ENCODE results near the gene MEPCE. TPM values are rescaled to one million over a fixed set of nuclear protein-coding genes. Genes with fewer than 3 reads are reported as not detected.

Gene MEPCE
- total and polyA plus RNA-seq, 10 of the 15 experiments (the other 5 are each of a cell fraction or from before 2014, with no cell fraction given): 8.2 to 48.0 (median 22.1) TPM

DNA sequence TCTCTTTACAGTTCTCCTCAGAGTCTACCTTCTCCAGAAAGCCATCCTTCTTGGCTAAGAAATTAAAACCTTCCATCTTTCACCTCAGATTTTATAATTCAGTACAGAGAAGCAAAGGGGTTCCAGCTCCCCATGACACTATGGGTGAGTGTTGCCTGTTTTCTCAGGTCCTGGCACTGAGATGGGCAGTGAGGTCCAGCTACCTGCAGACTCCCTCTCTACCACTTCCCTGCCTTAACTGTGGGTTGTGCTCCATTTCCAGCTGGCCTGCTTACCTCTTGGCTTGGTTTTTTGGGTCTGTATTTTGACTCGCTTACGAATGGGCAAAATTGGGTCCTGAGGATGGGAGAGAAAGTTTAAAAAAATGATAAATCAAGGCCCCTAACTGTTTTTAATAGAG, 27.4 kb upstream of the MEPCE start (continued):
- TF ChIP-seq, protein P1, sequence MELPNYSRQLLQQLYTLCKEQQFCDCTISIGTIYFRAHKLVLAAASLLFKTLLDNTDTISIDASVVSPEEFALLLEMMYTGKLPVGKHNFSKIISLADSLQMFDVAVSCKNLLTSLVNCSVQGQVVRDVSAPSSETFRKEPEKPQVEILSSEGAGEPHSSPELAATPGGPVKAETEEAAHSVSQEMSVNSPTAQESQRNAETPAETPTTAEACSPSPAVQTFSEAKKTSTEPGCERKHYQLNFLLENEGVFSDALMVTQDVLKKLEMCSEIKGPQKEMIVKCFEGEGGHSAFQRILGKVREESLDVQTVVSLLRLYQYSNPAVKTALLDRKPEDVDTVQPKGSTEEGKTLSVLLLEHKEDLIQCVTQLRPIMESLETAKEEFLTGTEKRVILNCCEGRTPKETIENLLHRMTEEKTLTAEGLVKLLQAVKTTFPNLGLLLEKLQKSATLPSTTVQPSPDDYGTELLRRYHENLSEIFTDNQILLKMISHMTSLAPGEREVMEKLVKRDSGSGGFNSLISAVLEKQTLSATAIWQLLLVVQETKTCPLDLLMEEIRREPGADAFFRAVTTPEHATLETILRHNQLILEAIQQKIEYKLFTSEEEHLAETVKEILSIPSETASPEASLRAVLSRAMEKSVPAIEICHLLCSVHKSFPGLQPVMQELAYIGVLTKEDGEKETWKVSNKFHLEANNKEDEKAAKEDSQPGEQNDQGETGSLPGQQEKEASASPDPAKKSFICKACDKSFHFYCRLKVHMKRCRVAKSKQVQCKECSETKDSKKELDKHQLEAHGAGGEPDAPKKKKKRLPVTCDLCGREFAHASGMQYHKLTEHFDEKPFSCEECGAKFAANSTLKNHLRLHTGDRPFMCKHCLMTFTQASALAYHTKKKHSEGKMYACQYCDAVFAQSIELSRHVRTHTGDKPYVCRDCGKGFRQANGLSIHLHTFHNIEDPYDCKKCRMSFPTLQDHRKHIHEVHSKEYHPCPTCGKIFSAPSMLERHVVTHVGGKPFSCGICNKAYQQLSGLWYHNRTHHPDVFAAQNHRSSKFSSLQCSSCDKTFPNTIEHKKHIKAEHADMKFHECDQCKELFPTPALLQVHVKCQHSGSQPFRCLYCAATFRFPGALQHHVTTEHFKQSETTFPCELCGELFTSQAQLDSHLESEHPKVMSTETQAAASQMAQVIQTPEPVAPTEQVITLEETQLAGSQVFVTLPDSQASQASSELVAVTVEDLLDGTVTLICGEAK (IDR thresholded peaks at IDR 0.05; ENCODE audit: borderline replicate concordance): no peak
- TF ChIP-seq NBN (IDR thresholded peaks at IDR 0.05) (no peak), MEF2A (IDR thresholded peaks at IDR 0.05; ENCODE audit: insufficient read depth, low read depth, low read length) (no peak), SMAD1 (IDR thresholded peaks at IDR 0.05; ENCODE audit: low read depth, partially characterized antibody) (no peak), ZZZ3 (IDR thresholded peaks at IDR 0.05; ENCODE audit: control insufficient read depth, insufficient read length, low read depth) (no peak), POU2F2 (IDR thresholded peaks at IDR 0.05; ENCODE audit: borderline replicate concordance, low read depth, low read length) (no peak)
- TF ChIP-seq, protein P2, sequence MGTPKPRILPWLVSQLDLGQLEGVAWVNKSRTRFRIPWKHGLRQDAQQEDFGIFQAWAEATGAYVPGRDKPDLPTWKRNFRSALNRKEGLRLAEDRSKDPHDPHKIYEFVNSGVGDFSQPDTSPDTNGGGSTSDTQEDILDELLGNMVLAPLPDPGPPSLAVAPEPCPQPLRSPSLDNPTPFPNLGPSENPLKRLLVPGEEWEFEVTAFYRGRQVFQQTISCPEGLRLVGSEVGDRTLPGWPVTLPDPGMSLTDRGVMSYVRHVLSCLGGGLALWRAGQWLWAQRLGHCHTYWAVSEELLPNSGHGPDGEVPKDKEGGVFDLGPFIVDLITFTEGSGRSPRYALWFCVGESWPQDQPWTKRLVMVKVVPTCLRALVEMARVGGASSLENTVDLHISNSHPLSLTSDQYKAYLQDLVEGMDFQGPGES (IDR thresholded peaks at IDR 0.05): no peak

Data from GM12878 (cell line).